Progenitor cell of endocrine pancreas (in vitro differentiated cells): ENCODE data around the gene PDE7B. TPM values are rescaled to one million over a fixed set of nuclear protein-coding genes. Genes with fewer than 3 reads are reported as not detected.

Source experiments
- DNase-seq: peaks from one replicate; pipeline ENCODE4 v3.0.0; 2021; ENCODE audit warnings: low spot score; ENCODE audit not compliant: unreplicated experiment
- H3K27ac Mint-ChIP-seq: 2 replicates; pipeline ENCODE4 v1.8.0; 2021; ENCODE audit warnings: mild to moderate bottlenecking, moderate library complexity, mixed read lengths
- H3K27me3 Mint-ChIP-seq: 2 replicates; pipeline ENCODE4 v1.8.0; 2021; ENCODE audit warnings: mixed read lengths
- H3K36me3 Mint-ChIP-seq: 2 replicates; pipeline ENCODE4 v1.8.0; 2022; ENCODE audit warnings: mixed read lengths; ENCODE audit not compliant: insufficient read depth
- H3K4me1 Mint-ChIP-seq: 2 replicates; pipeline ENCODE4 v1.8.0; 2021; ENCODE audit warnings: low read depth, mixed read lengths
- H3K4me3 Mint-ChIP-seq: 2 replicates; pipeline ENCODE4 v1.8.0; 2021; ENCODE audit warnings: low read depth, mild to moderate bottlenecking, moderate library complexity, mixed read lengths
- H3K9me3 Mint-ChIP-seq: 2 replicates; pipeline ENCODE4 v1.8.0; 2021; ENCODE audit warnings: low read depth, mixed read lengths
- CTCF ChIP-seq: fragments of 200-600 bp; sonication (generic); IDR thresholded peaks from one replicate; pipeline ENCODE4 v1.5.0; 2021; ENCODE audit warnings: antibody characterized with exemption, mild to moderate bottlenecking; ENCODE audit not compliant: unreplicated experiment
- total RNA-seq: library from RNA; stranded (reverse); gene quantifications from 2 replicates; pipeline ENCODE4 v1.2.1, GENCODE V29; 2021

Gene PDE7B
- total RNA-seq, 1 donor from 2014 or later: 0.07 TPM

- Mint-ChIP-seq H3K4me1 (peaks cover 17% of the 10 kb centered on the region), H3K27ac (no peak overlapping the region), H3K36me3 (no peaks in the 10 kb centered on the region), H3K27me3 (no peaks in the 10 kb centered on the region), H3K9me3 (no peaks in the 10 kb centered on the region), H3K4me3 (no peak overlapping the region)
- DNase-seq: no peak
- TF ChIP-seq CTCF: no peak
Measured at GRCh38 chr6:136113736-136114173, 262.3 kb downstream of the PDE7B start.

GRCh38 chr6:136114661-136115060, 263.2 kb downstream of the PDE7B start:
- no peaks in the 10 kb centered on the region for H3K9me3 Mint-ChIP-seq
- H3K4me1 Mint-ChIP-seq: peaks cover 17% of the 10 kb centered on the region
- H3K27me3 Mint-ChIP-seq: no peaks in the 10 kb centered on the region
- H3K27ac Mint-ChIP-seq: no peak overlapping the region
- H3K36me3 Mint-ChIP-seq: no peaks in the 10 kb centered on the region
- no peak overlapping the region for H3K4me3 Mint-ChIP-seq
- no peak for DNase-seq
- TF ChIP-seq CTCF: no peak

GRCh38 chr6:136115941-136116340, 264.4 kb downstream of the PDE7B start:
- no peak overlapping the region for H3K27ac Mint-ChIP-seq
- no peaks in the 10 kb centered on the region for H3K27me3 Mint-ChIP-seq
- no peaks in the 10 kb centered on the region for H3K9me3 Mint-ChIP-seq
- no peaks in the 10 kb centered on the region for H3K36me3 Mint-ChIP-seq
- TF ChIP-seq CTCF: no peak
- peaks cover 17% of the 10 kb centered on the region for H3K4me1 Mint-ChIP-seq
- H3K4me3 Mint-ChIP-seq: no peak overlapping the region
- DNase-seq: no peak

GRCh38 chr6:136117081-136117480, 265.6 kb downstream of the PDE7B start:
- H3K9me3 Mint-ChIP-seq: no peaks in the 10 kb centered on the region
- no peak overlapping the region for H3K27ac Mint-ChIP-seq
- H3K4me3 Mint-ChIP-seq: no peak overlapping the region

GRCh38 chr6:136118787-136119186, 267.3 kb downstream of the PDE7B start:
- H3K9me3 Mint-ChIP-seq: no peaks in the 10 kb centered on the region
- peaks cover 12% of the 10 kb centered on the region for H3K4me1 Mint-ChIP-seq
- H3K27ac Mint-ChIP-seq: no peak overlapping the region
- DNase-seq: no peak
- no peaks in the 10 kb centered on the region for H3K36me3 Mint-ChIP-seq
- no peak overlapping the region for H3K4me3 Mint-ChIP-seq
- no peak for TF ChIP-seq CTCF
- no peaks in the 10 kb centered on the region for H3K27me3 Mint-ChIP-seq

More at GRCh38 chr6:136117081-136117480, 265.6 kb downstream of the PDE7B start:
- DNase-seq: no peak
- no peak for TF ChIP-seq CTCF
- no peaks in the 10 kb centered on the region for H3K27me3 Mint-ChIP-seq
- H3K36me3 Mint-ChIP-seq: no peaks in the 10 kb centered on the region
- H3K4me1 Mint-ChIP-seq: peaks cover 17% of the 10 kb centered on the region
